ENCODE measurements around the gene CEP41. TPM values are rescaled to one million over a fixed set of nuclear protein-coding genes. Genes with fewer than 3 reads are reported as not detected.
A peak's percentile ranks its signal among the peaks of the same experiment; 100 is the strongest.

CEP41 gene
- total and polyA plus RNA-seq, 7 donors: 1.2 to 11.9 (median 7.2) TPM

DNA sequence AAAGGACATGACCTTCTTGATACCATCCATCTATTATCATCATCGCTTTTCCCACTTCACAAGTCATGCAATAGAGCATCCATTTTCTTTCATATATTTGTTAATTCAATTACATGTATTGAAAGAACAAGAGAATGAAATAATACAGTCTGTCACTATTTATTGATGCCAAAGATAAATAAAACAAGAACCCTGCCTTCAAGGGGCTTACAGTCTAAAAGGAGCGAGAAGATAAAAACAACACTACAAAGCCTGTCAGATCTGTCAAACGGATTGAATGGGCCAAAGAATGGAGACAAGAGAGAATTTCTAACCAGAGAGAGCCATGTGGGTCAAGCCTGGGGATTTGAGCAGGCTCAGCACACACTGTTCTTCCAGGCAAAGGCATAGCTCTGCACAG, 80.3 kb downstream of the CEP41 start:
- no peak for DNase-seq
- no peak overlapping the region for H3K4me3 ChIP-seq
- H3K27ac ChIP-seq: no peak overlapping the region
- no peak for TF ChIP-seq CTCF (IDR thresholded peaks at IDR 0.05)
- no peak for TF ChIP-seq POLR2A (IDR thresholded peaks at IDR 0.05)
- TF ChIP-seq EP300 (IDR thresholded peaks at IDR 0.05): no peak
- TF ChIP-seq POLR2AphosphoS5 (IDR thresholded peaks at IDR 0.05): no peak
- no peaks in the 10 kb centered on the region for H3K27me3 ChIP-seq
- intact Hi-C loops (cut with DNase I): no loop called here
- WGBS, 2 donors: 92 to 94% methylated on average over 3 of the region's 3 CpGs
- no peaks in the 10 kb centered on the region for H3K9me3 ChIP-seq
- H3K4me1 ChIP-seq: peaks cover 0 to 22% (median 18%) of the 10 kb centered on the region in 4 donors
- H3K36me3 ChIP-seq: no peaks in the 10 kb centered on the region

GRCh38 chr7:130359276-130359857, 81.4 kb downstream of the CEP41 start:
- intact Hi-C loops (cut with DNase I): no loop called here
- Histone ChIP-seq H3K36me3 (no peaks in the 10 kb centered on the region), H3K27me3 (no peaks in the 10 kb centered on the region), H3K4me3 (no peak overlapping the region), H3K9me3 (no peaks in the 10 kb centered on the region), H3K4me1 (peaks cover 0 to 22% (median 18%) of the 10 kb centered on the region in 4 donors), H3K27ac (no peak overlapping the region)
- peak; percentile 52 for DNase-seq
- TF ChIP-seq EP300 (IDR thresholded peaks at IDR 0.05) (no peak), POLR2AphosphoS5 (IDR thresholded peaks at IDR 0.05) (no peak), CTCF (IDR thresholded peaks at IDR 0.05) (no peak), POLR2A (IDR thresholded peaks at IDR 0.05) (no peak)
- WGBS, 2 donors: 93% methylated on average over 5 of the region's 5 CpGs

DNA sequence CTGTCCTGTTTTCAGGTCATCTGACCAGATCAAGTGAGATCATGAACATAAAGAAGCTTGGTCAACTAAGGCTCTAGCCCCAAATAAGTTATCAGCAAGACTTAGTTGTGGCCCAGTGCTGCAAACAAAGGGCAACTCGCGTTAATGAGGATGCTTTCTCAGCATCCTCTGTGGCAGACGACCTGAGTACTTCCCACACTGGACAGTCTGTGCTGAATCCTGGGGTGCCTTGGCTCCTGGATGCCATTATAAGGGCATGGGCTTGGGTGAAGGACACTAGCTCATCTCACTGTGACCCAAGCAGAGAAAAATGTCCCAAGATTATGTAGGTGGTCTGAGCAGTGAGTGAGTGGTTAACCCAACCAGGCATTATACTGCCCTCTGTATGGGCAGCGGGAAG, 82.3 kb downstream of the CEP41 start:
- Histone ChIP-seq H3K27me3 (no peaks in the 10 kb centered on the region), H3K9me3 (no peaks in the 10 kb centered on the region), H3K36me3 (no peaks in the 10 kb centered on the region), H3K4me1 (peaks cover 0 to 22% (median 17%) of the 10 kb centered on the region in 4 donors), H3K4me3 (no peak overlapping the region), H3K27ac (no peak overlapping the region)
- intact Hi-C loops (cut with DNase I): no loop called here
- WGBS, 2 donors: 94% methylated on average over 4 of the region's 4 CpGs
- DNase-seq: peak; percentile 22
- TF ChIP-seq POLR2A (IDR thresholded peaks at IDR 0.05): no peak
- no peak for TF ChIP-seq POLR2AphosphoS5 (IDR thresholded peaks at IDR 0.05)
- TF ChIP-seq EP300 (IDR thresholded peaks at IDR 0.05): no peak
- TF ChIP-seq CTCF (IDR thresholded peaks at IDR 0.05): no peak

GRCh38 chr7:130356876-130357611, 83.8 kb downstream of the CEP41 start:
- H3K27me3 ChIP-seq: no peaks in the 10 kb centered on the region
- H3K9me3 ChIP-seq: no peaks in the 10 kb centered on the region
- 79 to 82% methylated on average over 16 of the region's 16 CpGs for WGBS, 2 donors
- intact Hi-C loops (cut with DNase I): no loop called here
- H3K4me3 ChIP-seq: no peak overlapping the region
- peak; percentile 47 to 71 (median 58) for TF ChIP-seq POLR2AphosphoS5 (IDR thresholded peaks at IDR 0.05)
- no peak for TF ChIP-seq CTCF (IDR thresholded peaks at IDR 0.05)
- H3K27ac ChIP-seq: peak overlapping the region; percentile 70 to 80 (median 74)
- peak; percentile 91 for DNase-seq
- H3K36me3 ChIP-seq: no peaks in the 10 kb centered on the region
- H3K4me1 ChIP-seq: peaks cover 0 to 32% (median 18%) of the 10 kb centered on the region in 4 donors

Measured in sigmoid colon (tissue), 7 donors.